ENCODE results near the gene CXCL1. TPM values are rescaled to one million over a fixed set of nuclear protein-coding genes. Genes with fewer than 3 reads are reported as not detected.

Gene CXCL1
- total RNA-seq: 1 to 10 TPM; 1.9 to 4.8 TPM
- 1 to 10 TPM; 1.2 to 1.4 TPM for polyA plus RNA-seq (ENCODE audit: insufficient read length in 2 of 2)
- long read RNA-seq, donor 1: 0 reads
- long read RNA-seq, donor 2: 0 reads
- long read RNA-seq, donor 3: 0 reads
- long read RNA-seq, donor 4, partial matches to known transcripts: 0 of 2 reads
- long read RNA-seq, donor 4, other reads (novel, unspliced or antisense): 0 of 2 reads

DNA sequence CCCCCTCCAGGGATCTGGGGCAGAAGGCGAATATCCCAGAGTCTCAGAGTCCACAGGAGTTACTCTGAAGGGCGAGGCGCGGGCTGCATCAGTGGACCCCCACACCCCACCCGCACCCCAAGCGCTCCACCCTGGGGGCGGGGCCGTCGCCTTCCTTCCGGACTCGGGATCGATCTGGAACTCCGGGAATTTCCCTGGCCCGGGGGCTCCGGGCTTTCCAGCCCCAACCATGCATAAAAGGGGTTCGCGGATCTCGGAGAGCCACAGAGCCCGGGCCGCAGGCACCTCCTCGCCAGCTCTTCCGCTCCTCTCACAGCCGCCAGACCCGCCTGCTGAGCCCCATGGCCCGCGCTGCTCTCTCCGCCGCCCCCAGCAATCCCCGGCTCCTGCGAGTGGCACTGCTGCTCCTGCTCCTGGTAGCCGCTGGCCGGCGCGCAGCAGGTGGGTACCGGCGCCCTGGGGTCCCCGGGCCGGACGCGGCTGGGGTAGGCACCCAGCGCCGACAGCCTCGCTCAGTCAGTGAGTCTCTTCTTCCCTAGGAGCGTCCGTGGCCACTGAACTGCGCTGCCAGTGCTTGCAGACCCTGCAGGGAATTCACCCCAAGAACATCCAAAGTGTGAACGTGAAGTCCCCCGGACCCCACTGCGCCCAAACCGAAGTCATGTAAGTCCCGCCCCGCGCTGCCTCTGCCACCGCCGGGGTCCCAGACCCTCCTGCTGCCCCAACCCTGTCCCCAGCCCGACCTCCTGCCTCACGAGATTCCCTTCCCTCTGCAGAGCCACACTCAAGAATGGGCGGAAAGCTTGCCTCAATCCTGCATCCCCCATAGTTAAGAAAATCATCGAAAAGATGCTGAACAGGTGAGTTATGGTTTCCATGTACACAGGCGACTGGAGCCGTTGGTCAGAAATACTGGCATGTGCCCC is at the start of gene CXCL1:
CXCL1 (plus strand) TSS at position 264 of the 926 bp plus-strand sequence; CDS start at position 342, 78 bp downstream.
- Histone ChIP-seq H3K4me3 (ENCODE audit: low read depth, low read length) (peak within 1 kb of the TSS; percentile 63), H3K9me3 (ENCODE audit: control insufficient read depth, insufficient read depth, low read length) (no peaks in the 10 kb centered on the region), H3K4me1 (ENCODE audit: control insufficient read depth, insufficient read depth, low read length) (peaks cover 11% of the 10 kb centered on the region), H3K27me3 (ENCODE audit: control insufficient read depth, insufficient read depth, low read length) (no peaks in the 10 kb centered on the region), H3K36me3 (ENCODE audit: control insufficient read depth, insufficient read depth, low read length) (no peaks in the 10 kb centered on the region), H3K27ac (ENCODE audit: low read depth, low read length) (no peak within 1 kb of the TSS)
- under 1% methylated on average over 56 of the region's 61 CpGs for WGBS (ENCODE audit: insufficient coverage)
- DNase-seq (ENCODE audit: low read depth in 4 of 6, low spot score in 6 of 6): peak in 2 of 6 donors; percentile 49 to 65

DNA sequence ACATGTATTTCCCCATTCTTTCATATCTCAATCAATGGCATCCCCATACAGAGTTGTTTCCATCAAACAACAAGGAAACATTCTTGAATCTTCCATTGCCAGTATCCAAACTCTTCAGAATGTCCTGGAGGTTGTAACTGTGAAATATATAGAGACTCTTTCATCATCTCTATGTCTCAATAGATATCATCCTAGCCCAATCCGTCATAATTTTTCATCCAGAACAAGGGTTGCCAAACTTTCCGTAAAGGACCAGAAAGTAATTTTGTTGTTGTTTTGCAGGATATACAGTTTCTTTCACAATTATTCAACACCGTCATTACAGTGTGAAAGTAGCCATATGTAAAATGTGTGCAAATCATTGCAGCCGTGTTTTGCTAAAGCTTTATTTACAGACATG is 47.9 kb upstream of the CXCL1 start:
- Histone ChIP-seq H3K27me3 (ENCODE audit: control insufficient read depth, insufficient read depth, low read length) (no peaks in the 10 kb centered on the region), H3K9me3 (ENCODE audit: control insufficient read depth, insufficient read depth, low read length) (no peaks in the 10 kb centered on the region), H3K36me3 (ENCODE audit: control insufficient read depth, insufficient read depth, low read length) (no peaks in the 10 kb centered on the region), H3K4me3 (ENCODE audit: low read depth, low read length) (no peak overlapping the region), H3K27ac (ENCODE audit: low read depth, low read length) (no peak overlapping the region), H3K4me1 (ENCODE audit: control insufficient read depth, insufficient read depth, low read length) (no peaks in the 10 kb centered on the region)
- WGBS (ENCODE audit: insufficient coverage): no CpG with 5 or more reads among the region's 4 CpGs
- DNase-seq (ENCODE audit: low read depth in 4 of 6, low spot score in 6 of 6): no peak

DNA sequence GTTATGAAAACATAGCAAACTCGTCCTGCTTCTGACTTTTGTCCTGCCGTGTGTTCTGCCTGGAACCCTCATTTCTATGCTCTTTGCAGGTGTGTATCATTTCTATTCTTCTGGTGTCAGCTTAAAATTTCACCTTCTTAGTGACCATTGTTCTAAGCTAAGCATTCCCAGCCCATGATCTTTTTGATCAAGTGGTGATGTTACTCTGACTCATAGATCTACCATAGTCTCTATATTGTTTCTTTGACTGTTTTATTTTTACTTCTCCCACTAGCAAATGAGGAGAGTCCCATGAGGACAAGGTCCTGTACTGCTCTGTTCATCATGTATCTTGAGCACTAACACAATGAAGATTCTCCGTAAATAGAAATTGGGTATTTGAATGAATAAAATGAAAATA is 46.8 kb upstream of the CXCL1 start:
- H3K36me3 ChIP-seq (ENCODE audit: control insufficient read depth, insufficient read depth, low read length): no peaks in the 10 kb centered on the region
- no peak overlapping the region for H3K27ac ChIP-seq (ENCODE audit: low read depth, low read length)
- no peaks in the 10 kb centered on the region for H3K9me3 ChIP-seq (ENCODE audit: control insufficient read depth, insufficient read depth, low read length)
- no peak overlapping the region for H3K4me3 ChIP-seq (ENCODE audit: low read depth, low read length)
- DNase-seq (ENCODE audit: low read depth in 4 of 6, low spot score in 6 of 6): no peak
- H3K4me1 ChIP-seq (ENCODE audit: control insufficient read depth, insufficient read depth, low read length): no peaks in the 10 kb centered on the region
- no peaks in the 10 kb centered on the region for H3K27me3 ChIP-seq (ENCODE audit: control insufficient read depth, insufficient read depth, low read length)
- 100% methylated on average over 1 of the region's 3 CpGs for WGBS (ENCODE audit: insufficient coverage)

DNA sequence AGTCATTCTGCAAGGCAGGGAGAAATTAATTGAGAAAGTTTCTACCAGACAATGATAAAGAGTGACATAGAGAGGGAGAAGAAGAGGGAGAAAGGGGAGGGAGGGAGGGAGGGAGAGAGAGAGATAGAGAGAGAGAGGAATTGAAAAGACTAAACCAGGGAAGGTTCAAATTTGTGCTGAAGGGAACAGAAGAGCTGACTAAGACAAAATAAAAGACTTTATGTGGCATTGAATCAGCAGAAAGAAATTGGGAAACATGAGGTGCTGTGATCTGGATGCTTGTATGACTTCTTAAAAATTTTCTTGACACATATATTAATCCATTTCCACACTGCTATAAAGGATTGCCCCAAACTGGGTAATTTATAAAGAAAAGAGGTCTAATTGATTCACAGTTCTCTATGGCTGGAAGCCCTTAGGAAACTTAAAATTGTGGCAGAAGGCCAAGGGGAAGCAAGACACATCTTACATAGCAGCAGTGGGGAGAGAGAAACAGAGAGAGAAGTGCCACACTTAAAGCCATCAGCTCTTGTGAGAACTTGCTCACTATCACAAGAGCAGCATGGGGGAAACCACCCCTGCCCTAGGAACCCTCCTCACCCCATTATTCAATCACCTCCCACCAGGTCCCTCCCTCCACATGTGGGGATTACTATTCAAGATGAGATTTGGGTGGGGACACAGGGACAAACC is 46.2 kb upstream of the CXCL1 start:
- no peaks in the 10 kb centered on the region for H3K36me3 ChIP-seq (ENCODE audit: control insufficient read depth, insufficient read depth, low read length)
- peak in 1 of 6 donors; percentile 13 for DNase-seq (ENCODE audit: low read depth in 4 of 6, low spot score in 6 of 6)
- no peaks in the 10 kb centered on the region for H3K9me3 ChIP-seq (ENCODE audit: control insufficient read depth, insufficient read depth, low read length)
- H3K27ac ChIP-seq (ENCODE audit: low read depth, low read length): no peak overlapping the region
- H3K4me3 ChIP-seq (ENCODE audit: low read depth, low read length): no peak overlapping the region
- no peaks in the 10 kb centered on the region for H3K4me1 ChIP-seq (ENCODE audit: control insufficient read depth, insufficient read depth, low read length)
- no peaks in the 10 kb centered on the region for H3K27me3 ChIP-seq (ENCODE audit: control insufficient read depth, insufficient read depth, low read length)

DNA sequence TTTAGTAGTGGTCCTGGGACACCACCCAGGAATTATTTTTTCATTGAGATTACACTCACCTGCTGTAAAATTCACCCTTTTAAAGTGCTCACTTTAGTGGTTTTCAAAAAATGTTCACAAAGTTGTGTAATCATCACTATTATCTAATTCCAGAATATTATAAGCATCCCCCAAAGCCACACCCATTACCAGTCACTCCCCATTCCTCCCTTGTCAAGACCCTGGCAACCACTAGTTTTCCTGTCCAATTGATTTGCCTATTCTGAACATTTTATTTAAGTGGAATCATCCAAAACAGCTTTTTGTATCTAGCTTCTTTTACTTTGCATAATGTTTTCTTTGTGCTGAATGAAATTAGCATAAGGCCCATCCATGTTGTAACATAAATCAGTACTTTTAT is 45.4 kb upstream of the CXCL1 start:
- DNase-seq (ENCODE audit: low read depth in 4 of 6, low spot score in 6 of 6): no peak
- no peaks in the 10 kb centered on the region for H3K9me3 ChIP-seq (ENCODE audit: control insufficient read depth, insufficient read depth, low read length)
- no peaks in the 10 kb centered on the region for H3K27me3 ChIP-seq (ENCODE audit: control insufficient read depth, insufficient read depth, low read length)
- H3K27ac ChIP-seq (ENCODE audit: low read depth, low read length): no peak overlapping the region
- H3K36me3 ChIP-seq (ENCODE audit: control insufficient read depth, insufficient read depth, low read length): no peaks in the 10 kb centered on the region
- H3K4me3 ChIP-seq (ENCODE audit: low read depth, low read length): no peak overlapping the region
- H3K4me1 ChIP-seq (ENCODE audit: control insufficient read depth, insufficient read depth, low read length): no peaks in the 10 kb centered on the region

DNA sequence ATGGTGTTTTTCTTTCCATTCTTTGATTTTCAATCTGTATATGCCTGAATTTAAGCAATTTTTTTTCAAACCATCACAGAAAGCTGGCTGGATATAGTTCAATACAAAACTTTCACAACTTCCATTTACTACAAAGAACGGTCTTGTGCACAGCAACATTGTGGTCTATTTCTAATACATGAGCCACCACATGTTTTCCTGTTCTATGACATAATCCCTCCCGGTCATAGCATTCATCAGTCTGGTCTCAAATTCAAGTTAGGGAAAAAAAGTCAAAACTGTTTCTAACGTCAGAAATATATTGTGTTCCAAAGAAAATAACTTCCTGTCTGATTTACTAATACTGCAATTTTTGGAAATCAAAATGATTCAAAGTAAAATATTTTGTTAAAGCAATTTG is 40.2 kb upstream of the CXCL1 start:
- H3K27me3 ChIP-seq (ENCODE audit: control insufficient read depth, insufficient read depth, low read length): no peaks in the 10 kb centered on the region
- no peak for DNase-seq (ENCODE audit: low read depth in 4 of 6, low spot score in 6 of 6)
- no peaks in the 10 kb centered on the region for H3K9me3 ChIP-seq (ENCODE audit: control insufficient read depth, insufficient read depth, low read length)
- H3K27ac ChIP-seq (ENCODE audit: low read depth, low read length): no peak overlapping the region
- 100% methylated on average over 1 of the region's 3 CpGs for WGBS (ENCODE audit: insufficient coverage)
- H3K36me3 ChIP-seq (ENCODE audit: control insufficient read depth, insufficient read depth, low read length): no peaks in the 10 kb centered on the region
- no peaks in the 10 kb centered on the region for H3K4me1 ChIP-seq (ENCODE audit: control insufficient read depth, insufficient read depth, low read length)
- no peak overlapping the region for H3K4me3 ChIP-seq (ENCODE audit: low read depth, low read length)

DNA sequence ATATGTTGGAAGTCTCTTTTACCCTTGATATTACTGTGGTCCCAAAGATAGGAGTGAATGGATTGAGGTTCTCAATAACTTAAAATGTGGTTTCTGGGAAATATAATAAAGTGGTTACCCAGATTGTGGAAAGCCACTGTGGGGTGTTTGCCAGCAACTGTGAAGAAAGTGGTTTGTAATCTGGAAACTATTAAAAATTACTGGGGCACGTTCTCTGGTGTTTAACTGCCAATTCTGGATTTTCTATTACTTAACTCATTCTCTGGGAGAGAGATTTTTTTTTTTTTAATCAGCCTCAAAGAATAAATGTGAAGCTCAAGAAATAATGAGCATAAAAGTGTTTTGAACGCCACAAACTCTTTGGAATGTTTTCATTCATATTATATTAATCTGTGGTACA is 37.6 kb upstream of the CXCL1 start:
- peaks cover under 1% of the 10 kb centered on the region for H3K27me3 ChIP-seq (ENCODE audit: control insufficient read depth, insufficient read depth, low read length)
- H3K36me3 ChIP-seq (ENCODE audit: control insufficient read depth, insufficient read depth, low read length): no peaks in the 10 kb centered on the region
- peaks cover 4% of the 10 kb centered on the region for H3K4me1 ChIP-seq (ENCODE audit: control insufficient read depth, insufficient read depth, low read length)
- no peaks in the 10 kb centered on the region for H3K9me3 ChIP-seq (ENCODE audit: control insufficient read depth, insufficient read depth, low read length)
- no CpG with 5 or more reads among the region's 2 CpGs for WGBS (ENCODE audit: insufficient coverage)
- no peak overlapping the region for H3K4me3 ChIP-seq (ENCODE audit: low read depth, low read length)
- DNase-seq (ENCODE audit: low read depth in 4 of 6, low spot score in 6 of 6): no peak
- no peak overlapping the region for H3K27ac ChIP-seq (ENCODE audit: low read depth, low read length)

DNA sequence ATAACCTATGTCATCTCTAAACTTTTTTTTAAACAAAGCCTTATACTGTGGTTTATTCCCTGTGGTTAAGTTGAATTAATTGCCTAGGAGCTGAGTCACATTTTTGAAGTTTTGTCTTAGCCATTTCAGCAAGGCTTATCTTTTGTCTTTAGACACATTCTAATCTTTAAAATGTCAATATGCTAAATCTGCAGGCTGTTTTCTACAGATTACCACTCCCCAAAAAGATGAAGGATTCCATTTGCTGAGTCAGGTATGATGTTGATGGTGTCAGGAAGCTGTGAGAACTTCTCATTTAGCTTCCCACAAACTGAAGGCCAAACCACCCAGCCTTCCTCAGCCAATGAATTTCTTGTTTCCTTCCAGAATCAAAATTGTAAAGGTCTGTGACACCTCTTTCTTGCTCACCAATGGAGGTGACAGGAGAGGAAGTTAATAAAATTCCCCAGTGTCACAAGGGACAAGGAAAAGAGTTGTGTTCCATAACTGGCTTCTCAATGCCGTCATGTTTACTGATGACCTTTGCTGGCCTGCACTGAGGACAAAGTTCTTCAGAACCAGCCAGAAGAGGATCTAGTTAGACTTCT is 36.4 kb upstream of the CXCL1 start:
- no peak for DNase-seq (ENCODE audit: low read depth in 4 of 6, low spot score in 6 of 6)
- Histone ChIP-seq H3K36me3 (ENCODE audit: control insufficient read depth, insufficient read depth, low read length) (no peaks in the 10 kb centered on the region), H3K9me3 (ENCODE audit: control insufficient read depth, insufficient read depth, low read length) (no peaks in the 10 kb centered on the region), H3K4me3 (ENCODE audit: low read depth, low read length) (no peak overlapping the region), H3K4me1 (ENCODE audit: control insufficient read depth, insufficient read depth, low read length) (peaks cover 9% of the 10 kb centered on the region), H3K27ac (ENCODE audit: low read depth, low read length) (no peak overlapping the region), H3K27me3 (ENCODE audit: control insufficient read depth, insufficient read depth, low read length) (peaks cover 6% of the 10 kb centered on the region)
- WGBS (ENCODE audit: insufficient coverage): 90% methylated on average over 1 of the region's 1 CpG

DNA sequence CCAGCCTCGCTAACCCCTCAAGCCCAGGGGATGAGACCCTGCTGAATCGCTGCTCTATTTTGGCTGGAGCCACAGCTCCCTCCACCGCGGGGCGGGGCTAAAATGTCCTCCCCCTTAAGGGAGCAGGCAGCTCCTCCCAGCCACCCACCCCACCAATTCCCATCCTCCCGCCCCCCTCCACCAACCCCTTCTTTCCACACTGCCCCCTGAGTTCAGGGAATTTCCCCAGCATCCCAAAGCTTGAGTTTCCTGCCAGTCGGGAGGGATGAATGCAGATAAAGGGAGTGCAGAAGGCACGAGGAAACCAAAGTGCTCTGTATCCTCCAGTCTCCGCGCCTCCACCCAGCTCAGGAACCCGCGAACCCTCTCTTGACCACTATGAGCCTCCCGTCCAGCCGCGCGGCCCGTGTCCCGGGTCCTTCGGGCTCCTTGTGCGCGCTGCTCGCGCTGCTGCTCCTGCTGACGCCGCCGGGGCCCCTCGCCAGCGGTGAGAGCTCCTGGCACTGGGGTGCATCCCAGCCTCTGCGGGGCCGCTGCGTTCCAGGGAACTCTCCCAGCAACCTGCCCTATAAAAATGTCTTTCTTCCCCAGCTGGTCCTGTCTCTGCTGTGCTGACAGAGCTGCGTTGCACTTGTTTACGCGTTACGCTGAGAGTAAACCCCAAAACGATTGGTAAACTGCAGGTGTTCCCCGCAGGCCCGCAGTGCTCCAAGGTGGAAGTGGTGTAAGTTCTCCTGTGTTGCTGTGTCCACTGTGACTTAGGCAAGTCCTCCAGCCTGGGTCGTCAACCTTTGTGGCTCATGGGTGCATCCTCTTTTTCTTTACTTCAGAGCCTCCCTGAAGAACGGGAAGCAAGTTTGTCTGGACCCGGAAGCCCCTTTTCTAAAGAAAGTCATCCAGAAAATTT is 32.6 kb upstream of the CXCL1 start, which contains the start of gene CXCL6:
CXCL6 (plus strand) TSS at position 306 of the 907 bp plus-strand sequence; CDS start at position 379, 73 bp downstream.
- peak within 1 kb of the TSS; percentile 45 for H3K4me3 ChIP-seq (ENCODE audit: low read depth, low read length)
- under 1% methylated on average over 37 of the region's 41 CpGs for WGBS (ENCODE audit: insufficient coverage)
- peaks cover 6% of the 10 kb centered on the region for H3K27me3 ChIP-seq (ENCODE audit: control insufficient read depth, insufficient read depth, low read length)
- H3K4me1 ChIP-seq (ENCODE audit: control insufficient read depth, insufficient read depth, low read length): peaks cover 9% of the 10 kb centered on the region
- H3K36me3 ChIP-seq (ENCODE audit: control insufficient read depth, insufficient read depth, low read length): no peaks in the 10 kb centered on the region
- no peaks in the 10 kb centered on the region for H3K9me3 ChIP-seq (ENCODE audit: control insufficient read depth, insufficient read depth, low read length)
- peak in 4 of 6 donors; percentile 17 to 64 (median 36) for DNase-seq (ENCODE audit: low read depth in 4 of 6, low spot score in 6 of 6)
- no peak within 1 kb of the TSS for H3K27ac ChIP-seq (ENCODE audit: low read depth, low read length)
